GM12873 (cell line): ENCODE results near the gene SOX6.

Experiments used
- TF ChIP-seq, protein P1 (sequence below): IDR thresholded peaks from 2 replicates; pipeline ENCODE4 v1.5.1; 2012; ENCODE audit warnings: low read depth, mild to moderate bottlenecking, moderate library complexity, low read length, control low read depth; ENCODE audit not compliant: insufficient read depth; ENCODE audit errors: missing control alignments

SOX6 gene

DNA sequence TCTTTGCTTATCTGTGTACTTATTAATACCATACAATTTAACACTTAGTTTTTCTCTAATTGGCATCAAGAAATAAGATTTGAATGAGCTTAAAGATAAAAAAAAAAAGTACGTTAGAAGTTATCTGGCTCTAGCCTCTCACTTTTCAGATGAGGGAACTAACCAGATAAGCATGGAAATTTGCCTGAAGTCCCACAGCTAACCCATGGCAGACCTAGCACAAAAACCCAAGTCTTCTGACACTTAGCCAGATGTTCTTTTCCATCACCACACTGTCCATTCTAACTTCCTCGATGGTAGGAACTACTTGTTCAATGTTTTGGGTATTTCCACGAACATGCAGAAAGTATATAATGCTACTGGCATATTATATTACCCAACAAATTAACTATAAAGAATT, 7.4 kb upstream of the SOX6 start:
- TF ChIP-seq, protein P1, sequence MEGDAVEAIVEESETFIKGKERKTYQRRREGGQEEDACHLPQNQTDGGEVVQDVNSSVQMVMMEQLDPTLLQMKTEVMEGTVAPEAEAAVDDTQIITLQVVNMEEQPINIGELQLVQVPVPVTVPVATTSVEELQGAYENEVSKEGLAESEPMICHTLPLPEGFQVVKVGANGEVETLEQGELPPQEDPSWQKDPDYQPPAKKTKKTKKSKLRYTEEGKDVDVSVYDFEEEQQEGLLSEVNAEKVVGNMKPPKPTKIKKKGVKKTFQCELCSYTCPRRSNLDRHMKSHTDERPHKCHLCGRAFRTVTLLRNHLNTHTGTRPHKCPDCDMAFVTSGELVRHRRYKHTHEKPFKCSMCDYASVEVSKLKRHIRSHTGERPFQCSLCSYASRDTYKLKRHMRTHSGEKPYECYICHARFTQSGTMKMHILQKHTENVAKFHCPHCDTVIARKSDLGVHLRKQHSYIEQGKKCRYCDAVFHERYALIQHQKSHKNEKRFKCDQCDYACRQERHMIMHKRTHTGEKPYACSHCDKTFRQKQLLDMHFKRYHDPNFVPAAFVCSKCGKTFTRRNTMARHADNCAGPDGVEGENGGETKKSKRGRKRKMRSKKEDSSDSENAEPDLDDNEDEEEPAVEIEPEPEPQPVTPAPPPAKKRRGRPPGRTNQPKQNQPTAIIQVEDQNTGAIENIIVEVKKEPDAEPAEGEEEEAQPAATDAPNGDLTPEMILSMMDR = no peak

DNA sequence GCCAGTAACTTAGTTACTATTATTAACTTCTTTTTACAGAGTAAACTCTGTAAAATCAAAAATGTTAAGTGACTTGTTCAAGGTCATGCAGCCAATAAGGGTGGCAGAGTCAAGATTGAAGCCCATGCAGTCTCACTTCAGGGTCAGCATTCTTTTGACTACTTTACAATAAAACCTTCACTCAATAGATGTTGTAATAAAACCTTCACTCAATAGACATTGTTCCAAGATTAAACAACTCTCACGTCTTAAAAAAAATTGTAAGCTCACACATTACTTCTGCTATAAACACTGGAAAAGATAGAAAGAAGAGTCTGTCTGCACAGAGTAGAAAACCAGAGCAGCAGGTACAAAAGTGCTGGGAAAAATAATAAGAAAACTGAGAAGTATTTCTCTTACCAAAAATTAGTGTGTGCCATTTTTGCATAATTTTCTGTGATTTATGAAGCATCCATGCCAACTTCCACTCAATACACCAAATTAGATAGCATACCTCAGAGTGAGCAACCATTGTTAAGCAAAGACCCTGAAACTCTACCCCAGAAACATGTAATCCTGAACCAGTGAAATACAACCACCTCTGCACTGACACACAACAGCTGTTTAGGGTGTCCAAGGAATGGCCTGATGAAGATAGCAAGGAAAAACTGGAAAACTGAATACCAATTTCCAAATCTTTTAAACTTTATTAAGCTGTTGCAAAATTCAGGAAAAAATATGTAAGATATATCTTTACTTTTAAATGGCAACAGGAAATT, 4.9 kb upstream of the SOX6 start:
- TF ChIP-seq, protein P1 = no peak

DNA sequence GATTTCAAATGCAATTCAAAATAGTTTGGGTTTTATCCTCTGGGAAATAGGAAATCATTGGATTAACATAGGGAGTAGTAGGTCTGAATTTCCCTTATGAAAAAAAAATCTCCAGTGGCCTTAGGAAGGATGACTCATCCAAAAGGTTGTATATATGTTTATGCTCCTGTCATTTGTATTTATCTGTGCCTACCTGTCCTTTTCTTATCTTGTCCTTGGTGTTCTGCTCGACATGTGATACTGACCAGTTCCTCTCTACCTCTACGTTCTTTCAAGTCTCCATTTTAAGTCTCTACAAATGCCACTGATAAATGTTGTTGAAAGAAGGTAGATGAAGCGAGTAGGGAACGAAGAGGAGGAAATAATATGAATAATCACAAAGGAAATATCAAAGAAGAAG, 3.0 kb upstream of the SOX6 start:
- TF ChIP-seq, protein P1 = no peak

DNA sequence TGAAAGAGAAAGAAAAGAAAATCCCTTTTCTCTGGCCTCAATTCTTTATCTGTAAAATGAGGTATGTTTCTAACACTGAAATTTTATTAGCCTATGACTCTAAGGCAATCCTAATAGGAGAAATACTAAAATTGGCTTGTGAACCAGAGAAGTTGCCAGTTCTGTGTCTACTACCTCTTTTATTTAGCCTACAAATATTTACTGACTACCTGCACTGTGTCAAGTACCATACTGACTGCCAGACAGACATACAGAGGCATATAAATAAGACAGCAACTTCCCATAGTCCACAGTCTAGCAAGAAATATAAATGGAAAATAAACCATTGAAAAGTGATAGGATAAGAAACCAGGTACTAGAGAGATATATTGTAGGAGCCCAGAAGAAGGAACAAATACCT, 2.4 kb upstream of the SOX6 start:
- TF ChIP-seq, protein P1 = no peak

DNA sequence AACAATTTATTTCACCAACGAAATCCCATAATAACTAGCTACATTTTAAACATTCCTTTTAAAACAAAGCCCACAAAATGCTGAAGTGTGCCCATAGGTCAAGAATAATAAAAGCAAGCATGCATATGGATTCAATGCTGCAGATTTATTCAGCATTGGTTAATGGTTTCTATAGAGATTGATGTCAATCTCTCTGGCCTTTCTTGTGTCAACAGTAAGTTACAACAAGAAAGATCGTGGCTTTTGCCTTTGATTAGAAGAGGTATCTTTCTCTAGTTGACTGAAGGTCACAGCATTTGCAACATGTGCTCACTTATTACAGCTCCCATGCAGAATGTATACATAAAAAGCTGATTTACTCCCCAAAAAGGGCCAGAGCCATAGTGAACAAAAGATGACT, 1.4 kb upstream of the SOX6 start:
- TF ChIP-seq, protein P1 = no peak

DNA sequence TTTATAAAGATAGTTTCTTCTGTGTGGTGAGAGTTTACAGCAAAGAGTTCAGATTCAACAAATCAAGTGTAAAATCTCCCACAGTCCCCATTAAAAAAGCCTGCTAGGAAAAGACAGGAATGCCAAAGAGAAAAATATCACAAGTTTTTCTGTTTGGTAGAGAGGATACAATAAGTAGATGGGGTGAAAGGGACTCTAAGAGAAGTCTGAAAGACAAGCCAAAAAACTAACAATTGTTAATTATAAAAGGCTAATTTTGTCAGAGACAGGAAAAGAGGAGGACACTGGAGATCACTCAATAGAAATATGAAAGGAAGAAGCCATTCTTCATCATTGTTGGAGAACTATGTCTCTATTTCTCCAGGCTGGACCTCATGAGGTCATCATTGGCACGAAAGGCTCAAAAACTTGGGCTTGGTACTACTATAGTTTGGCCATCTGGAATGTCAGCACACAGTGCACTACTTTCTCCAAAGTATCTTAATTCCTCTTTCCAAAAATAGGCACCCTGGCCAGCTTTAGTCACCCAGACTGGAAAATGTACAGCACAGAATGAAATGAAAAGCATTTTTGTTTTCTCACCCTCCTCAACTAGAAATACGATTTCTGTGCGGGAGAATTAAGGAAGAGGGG, 531 bp upstream of the SOX6 start:
- TF ChIP-seq, protein P1 = no peak

DNA sequence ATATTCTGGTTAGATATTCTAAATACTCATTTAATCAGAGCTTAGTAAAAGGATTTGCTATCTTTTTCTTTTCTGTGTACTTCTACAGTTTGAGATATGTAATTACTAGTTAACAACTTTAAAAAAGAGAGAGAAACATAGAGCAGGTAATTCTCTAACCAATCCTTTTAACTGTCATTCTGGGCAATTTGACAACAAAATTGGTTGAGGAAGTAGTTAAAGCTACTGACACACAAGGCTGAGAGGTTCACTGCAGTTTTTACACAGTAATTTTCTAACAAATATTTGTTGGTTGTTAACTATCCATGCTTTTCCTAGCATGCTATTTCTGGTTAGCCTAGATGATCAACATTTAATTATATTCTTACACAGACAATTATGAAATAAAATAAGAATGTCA, 3.6 kb downstream of the SOX6 start:
- TF ChIP-seq, protein P1 = no peak
